ENCODE data around the gene COL24A1. TPM values are rescaled to one million over a fixed set of nuclear protein-coding genes. Genes with fewer than 3 reads are reported as not detected.

The COL24A1 gene
- 0.09 TPM in 2 replicates for total RNA-seq

DNA sequence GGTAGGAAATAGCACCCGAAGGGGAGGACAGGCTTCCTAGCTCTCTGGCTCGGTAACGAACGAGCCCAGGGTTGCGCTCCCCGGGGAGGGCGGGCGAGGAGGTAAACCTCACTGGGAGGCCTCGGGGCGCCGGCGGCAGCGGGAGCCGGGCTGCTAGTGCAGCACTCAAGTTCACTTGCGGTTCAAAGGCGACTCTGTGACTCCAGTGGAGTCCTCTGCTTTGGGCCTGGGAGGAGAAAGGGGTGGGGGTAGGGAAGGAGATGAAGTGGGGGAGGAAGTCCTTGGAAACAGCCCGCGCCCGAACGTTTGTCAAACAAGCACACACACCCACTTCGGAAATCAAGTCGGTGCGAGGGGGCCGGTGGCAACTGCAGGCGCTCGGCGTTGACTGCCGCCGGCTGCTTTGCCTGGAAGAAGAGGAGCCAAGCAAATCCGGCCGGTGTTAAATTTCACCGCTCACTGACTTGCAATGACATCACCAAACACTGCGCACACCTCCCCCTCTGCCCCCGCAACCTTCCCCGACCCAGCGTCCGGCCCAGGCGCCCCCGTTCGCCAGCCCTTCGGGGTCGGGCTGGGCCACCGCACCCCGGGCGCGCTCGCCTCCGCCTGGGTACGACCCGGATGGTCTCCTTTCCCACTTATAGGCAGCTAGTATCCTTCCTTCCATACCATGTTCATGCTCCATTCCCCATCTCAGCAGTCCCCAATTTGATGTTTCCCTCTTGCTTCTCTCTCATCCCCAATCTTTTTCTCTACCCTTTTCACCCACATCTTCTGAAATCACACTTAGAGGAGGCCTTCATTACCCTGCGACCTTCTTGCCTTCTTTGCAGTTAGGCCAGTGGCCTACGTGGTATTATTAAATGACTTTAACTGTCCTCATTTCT is at the start of gene COL24A1:
Gene COL24A1 (minus strand): TSS at position 207 of the 890 bp plus-strand sequence. CDS start 376 bp downstream, outside the sequence.

DNA sequence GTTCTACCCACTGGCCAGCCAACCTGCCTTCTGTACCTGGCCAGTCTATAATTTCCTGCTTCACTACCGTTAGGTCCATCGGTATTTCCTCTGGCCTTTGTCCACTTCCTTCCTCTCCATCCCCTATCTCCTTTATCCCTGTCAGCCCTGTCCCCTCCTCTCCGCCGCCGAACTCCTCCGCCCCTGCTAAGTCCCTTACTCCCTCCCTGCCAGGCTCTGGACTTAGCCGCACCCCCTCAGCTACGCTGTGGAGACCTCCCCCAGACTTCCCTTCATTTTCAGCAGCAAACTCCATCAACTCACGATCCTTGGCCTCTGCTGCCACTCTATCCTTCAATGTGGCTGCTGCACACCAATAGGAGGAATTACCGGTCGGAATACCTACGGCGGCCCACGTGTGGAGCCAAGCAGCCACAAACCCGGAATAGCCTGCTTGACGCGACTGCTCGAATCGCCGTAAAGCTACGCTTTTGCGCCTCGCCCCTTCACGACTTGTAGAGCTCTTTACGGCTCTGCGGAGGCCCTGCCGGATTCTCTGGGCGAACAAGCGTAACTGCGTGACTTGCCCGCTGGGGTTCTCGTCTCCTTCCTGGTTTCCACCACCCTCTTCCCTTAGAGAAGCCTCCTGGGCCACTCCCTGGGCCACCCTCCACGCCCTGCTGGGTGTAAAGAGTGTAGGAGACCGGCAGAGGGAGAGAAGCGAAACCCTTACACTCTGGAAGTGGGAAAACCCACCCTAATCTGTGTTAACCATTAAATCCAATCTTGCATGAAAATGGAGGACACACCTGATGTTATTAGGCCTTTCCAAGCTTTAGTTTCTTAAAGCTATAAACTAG is 448.4 kb downstream of the COL24A1 start, which contains the start of gene ZNHIT6:
Gene ZNHIT6 (minus strand): TSS at position 444 of the 839 bp plus-strand sequence. CDS start 149 bp downstream, at position 295.

Other genes with a start within 250 kb of the COL24A1 start
- gene ODF2L, start 239.6 kb upstream of the COL24A1 start, total RNA-seq, result 33.2 and 39.4 TPM in 2 replicates

All from endothelial cell of coronary artery (primary cell).